ENCODE measurements around the gene ANAPC10. TPM values are rescaled to one million over a fixed set of nuclear protein-coding genes. Genes with fewer than 3 reads are reported as not detected.

Gene ANAPC10
- total and polyA plus RNA-seq, 2 experiments from 2014 or later, result 34.4 to 59.2 TPM

- no peak for DNase-seq (ENCODE audit: low spot score)
- H3K4me3 ChIP-seq, result peak overlapping the region; percentile 93
- no peaks in the 10 kb centered on the region for H3K9me2 ChIP-seq (ENCODE audit: insufficient read depth)
- peaks cover 19% of the 10 kb centered on the region for H3K4me1 ChIP-seq (ENCODE audit: insufficient read depth)
- peak overlapping the region; percentile 99 for H3K27ac Mint-ChIP-seq
- H4K20me1 ChIP-seq (replicated peaks; ENCODE audit: insufficient read depth), result peaks cover 16% of the 10 kb centered on the region
- H3K4me2 ChIP-seq, result peak overlapping the region; percentile 93
- H2AFZ ChIP-seq, result peak overlapping the region; percentile 81
- ATAC-seq, result peak; percentile 52
- H3K27me3 ChIP-seq (ENCODE audit: insufficient read depth), result no peaks in the 10 kb centered on the region
- peaks cover 5% of the 10 kb centered on the region; the same call in 2 of the 3 replicates for H3K4me1 Mint-ChIP-seq
- peaks cover 95% of the 10 kb centered on the region for H3K79me2 ChIP-seq (replicated peaks; ENCODE audit: insufficient read depth)
- no peaks in the 10 kb centered on the region for H3F3A ChIP-seq (replicated peaks; ENCODE audit: low read depth)
- H3K36me3 ChIP-seq (ENCODE audit: insufficient read depth), result peaks cover 20% of the 10 kb centered on the region
- peak overlapping the region; percentile 90 for H3K27ac ChIP-seq (ENCODE audit: low read depth)
- peaks cover 5% of the 10 kb centered on the region; the same call in 2 of the 3 replicates for H3K9me3 Mint-ChIP-seq
- TF ChIP-seq EZH2 (IDR thresholded peaks at IDR 0.05; ENCODE audit: low read depth, unreplicated experiment) (no peak), POLR2AphosphoS5 (IDR thresholded peaks at IDR 0.05; ENCODE audit: low read depth) (no peak), CTCF (conservative IDR thresholded peaks at IDR 0.05; ENCODE audit: low read depth in 2 of 2) (no peak), REST (IDR thresholded peaks at IDR 0.05; ENCODE audit: unreplicated experiment) (no peak), ETS1 (IDR thresholded peaks at IDR 0.05) (no peak), ZNF462 (CRISPR knock-in tag; IDR thresholded peaks at IDR 0.05) (no peak), ZNF331 (CRISPR knock-in tag; IDR thresholded peaks at IDR 0.05; ENCODE audit: low read depth) (no peak), STAT1 (IDR thresholded peaks at IDR 0.05; ENCODE audit: unreplicated experiment) (no peak), EZH2phosphoT487 (IDR thresholded peaks at IDR 0.05; ENCODE audit: unreplicated experiment) (no peak), ZNF114 (CRISPR knock-in tag; IDR thresholded peaks at IDR 0.05) (no peak), CREB1 (CRISPR knock-in tag; IDR thresholded peaks at IDR 0.05; ENCODE audit: low read depth) (no peak), JUNB (IDR thresholded peaks at IDR 0.05; ENCODE audit: unreplicated experiment) (no peak), NANOG (IDR thresholded peaks at IDR 0.05; ENCODE audit: borderline replicate concordance) (no peak)
- H3K36me3 Mint-ChIP-seq (ENCODE audit: low read depth), result peaks cover 28% of the 10 kb centered on the region
- H3K27me3 Mint-ChIP-seq (ENCODE audit: insufficient read depth, low read depth, poor library complexity), result peaks cover 4% of the 10 kb centered on the region
- H3K4me3 Mint-ChIP-seq, result peak overlapping the region; percentile 95
These were observed 660 bp upstream of the ANAPC10 start for GRCh38 chr4:145098675-145099037.

Data from GM23338 (cell line).